ENCODE data around the gene MOG. TPM values are rescaled to one million over a fixed set of nuclear protein-coding genes. Genes with fewer than 3 reads are reported as not detected.
"Not testable (repeated sequence)": the region's sequence is repeated elsewhere in the genome, so short reads cannot be mapped to it uniquely, and the experiment has no call there.

The MOG gene
- polyA plus RNA-seq, 3 donors from 2014 or later, result not detected

DNA sequence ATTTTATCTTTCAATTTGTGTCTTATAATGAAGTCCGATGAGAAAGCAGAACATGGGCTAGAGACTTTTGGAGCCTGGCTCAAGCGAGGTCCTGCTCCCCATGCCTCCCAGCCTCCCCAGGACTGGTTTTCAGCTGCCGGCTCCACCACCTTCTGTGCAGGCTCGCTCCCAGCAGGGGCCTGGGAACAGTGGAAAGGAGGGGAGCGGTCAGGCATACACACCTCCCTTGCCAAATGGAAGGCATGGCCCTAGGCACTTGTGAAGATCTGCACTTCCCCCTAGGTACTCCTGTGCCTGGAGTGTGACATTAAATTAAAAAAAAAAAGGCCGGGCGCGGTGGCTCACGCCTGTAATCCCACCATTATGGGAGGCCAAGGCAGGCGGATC, 4.7 kb upstream of the MOG start:
- peaks cover 10 to 12% of the 10 kb centered on the region in 2 donors for H3K4me1 Mint-ChIP-seq
- H3K9me3 Mint-ChIP-seq, result no peaks in the 10 kb centered on the region
- no peaks in the 10 kb centered on the region for H3K36me3 Mint-ChIP-seq
- peaks cover 4 to 7% (median 5%) of the 10 kb centered on the region in 3 donors for H3K27me3 Mint-ChIP-seq (ENCODE audit: low read depth in 3 of 3)
- DNase-seq, result no peak
- H3K27ac Mint-ChIP-seq, result no peak overlapping the region
- no peak overlapping the region for H3K4me3 Mint-ChIP-seq

DNA sequence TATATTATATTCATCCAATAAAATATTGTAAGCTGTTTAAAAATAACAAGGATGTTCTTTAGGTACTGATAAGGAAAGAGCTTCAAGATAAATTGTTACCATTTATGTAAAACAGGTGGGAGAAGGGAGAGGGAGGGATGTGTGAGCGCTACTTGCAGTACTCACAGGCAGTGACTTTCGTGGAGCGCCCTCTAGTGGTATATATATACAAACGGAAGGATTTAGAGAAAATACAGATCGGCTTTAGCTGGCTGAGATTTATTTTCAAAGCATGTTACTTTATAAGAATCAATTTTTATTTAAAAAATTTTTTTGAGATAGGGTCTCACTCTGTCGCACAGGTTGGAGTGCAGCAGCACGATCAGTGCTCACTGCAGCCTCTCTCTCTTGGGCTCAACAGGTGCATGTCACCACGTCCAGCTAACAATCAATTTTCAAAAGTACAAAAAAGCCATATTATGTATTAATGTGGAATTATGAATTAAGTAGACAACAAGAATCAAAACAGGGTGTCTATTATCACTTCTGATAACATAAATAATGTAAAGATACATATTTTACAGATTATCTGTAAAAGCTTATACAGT, 3.3 kb upstream of the MOG start:
- Mint-ChIP-seq H3K4me3 (no peak overlapping the region), H3K36me3 (no peaks in the 10 kb centered on the region), H3K27ac (no peak overlapping the region), H3K9me3 (no peaks in the 10 kb centered on the region), H3K4me1 (peaks cover 10 to 12% of the 10 kb centered on the region in 2 donors), H3K27me3 (ENCODE audit: low read depth in 3 of 3) (peaks cover 4 to 10% (median 7%) of the 10 kb centered on the region in 3 donors)
- peak; percentile 52 to 65 (median 60) for DNase-seq

DNA sequence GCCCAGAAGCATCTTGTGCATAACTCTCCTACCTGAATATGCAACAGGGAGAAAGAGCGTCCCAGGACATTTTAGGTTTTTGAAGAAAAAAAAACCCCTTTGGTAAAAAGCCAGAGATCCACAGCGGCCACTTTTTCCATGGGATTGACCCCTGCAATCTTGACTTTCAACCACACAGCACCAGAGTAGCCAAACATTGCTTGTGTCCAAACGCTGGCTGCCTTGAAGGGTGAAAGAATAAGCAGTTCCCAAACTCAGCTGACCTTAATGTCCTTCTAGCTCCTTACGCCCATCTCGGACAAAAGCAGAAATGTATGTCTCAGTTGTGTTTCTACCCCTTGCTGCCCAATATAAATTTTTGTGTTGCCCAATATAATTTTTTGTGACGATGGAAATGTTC, 1.2 kb upstream of the MOG start:
- Mint-ChIP-seq H3K27ac (no peak overlapping the region), H3K9me3 (no peaks in the 10 kb centered on the region), H3K27me3 (ENCODE audit: low read depth in 3 of 3) (peaks cover 2 to 5% (median 4%) of the 10 kb centered on the region in 3 donors), H3K4me1 (peaks cover 2 to 5% of the 10 kb centered on the region in 2 donors), H3K4me3 (no peak overlapping the region), H3K36me3 (no peaks in the 10 kb centered on the region)
- no peak for DNase-seq

DNA sequence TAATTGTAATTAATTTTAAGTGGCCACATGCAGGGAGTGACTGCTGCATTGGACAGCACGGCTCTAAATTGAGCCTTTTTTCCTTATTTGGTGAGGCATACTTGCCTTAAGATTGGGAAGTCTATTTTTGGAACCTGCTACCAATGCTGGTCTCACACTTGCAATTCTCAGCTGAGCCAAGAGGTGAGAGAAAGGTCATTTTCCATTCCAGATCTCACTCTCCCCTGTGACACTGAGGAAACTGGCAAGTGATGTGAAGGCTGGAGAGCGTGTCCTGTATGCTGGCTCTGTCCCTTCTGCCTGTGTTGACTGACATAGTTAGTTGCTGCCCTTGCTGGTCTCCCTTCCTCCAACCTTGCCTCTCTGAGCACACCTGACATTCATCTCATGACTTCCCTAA, 735 bp upstream of the MOG start:
- H3K27ac Mint-ChIP-seq, result no peak overlapping the region

DNA sequence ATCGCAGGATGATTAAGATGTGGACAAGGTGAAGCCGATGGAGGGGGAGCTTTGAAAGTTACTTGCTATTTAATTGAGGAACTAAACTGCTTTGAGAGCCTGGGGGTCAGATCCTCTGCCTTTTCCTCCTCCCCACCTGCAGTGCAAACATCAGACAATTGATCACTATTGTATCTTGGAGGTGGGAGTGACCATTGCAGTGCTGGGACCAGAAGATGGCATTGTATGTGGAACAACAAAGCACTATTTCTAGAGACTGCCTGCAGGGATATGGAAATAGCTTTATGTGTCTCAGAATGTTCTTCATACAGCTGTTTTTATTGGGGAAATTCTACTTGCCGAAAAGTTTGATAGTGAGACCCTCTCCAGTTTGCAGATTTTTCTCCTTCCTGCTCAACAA, 4.2 kb downstream of the MOG start:
- no peak overlapping the region for H3K4me3 Mint-ChIP-seq
- no peak for DNase-seq
- no peaks in the 10 kb centered on the region for H3K9me3 Mint-ChIP-seq
- no peak overlapping the region for H3K27ac Mint-ChIP-seq
- H3K4me1 Mint-ChIP-seq, result no peaks in the 10 kb centered on the region
- H3K36me3 Mint-ChIP-seq, result no peaks in the 10 kb centered on the region
- peaks cover 8 to 10% (median 9%) of the 10 kb centered on the region in 3 donors for H3K27me3 Mint-ChIP-seq (ENCODE audit: low read depth in 3 of 3)

More for the DNA sequence above, 735 bp upstream of the MOG start:
- H3K9me3 Mint-ChIP-seq, result no peaks in the 10 kb centered on the region
- DNase-seq, result no peak
- H3K36me3 Mint-ChIP-seq, result no peaks in the 10 kb centered on the region
- H3K27me3 Mint-ChIP-seq (ENCODE audit: low read depth in 3 of 3), result peaks cover 2 to 5% (median 4%) of the 10 kb centered on the region in 3 donors
- H3K4me3 Mint-ChIP-seq, result no peak overlapping the region
- H3K4me1 Mint-ChIP-seq, result peaks cover 2 to 5% of the 10 kb centered on the region in 2 donors

DNA sequence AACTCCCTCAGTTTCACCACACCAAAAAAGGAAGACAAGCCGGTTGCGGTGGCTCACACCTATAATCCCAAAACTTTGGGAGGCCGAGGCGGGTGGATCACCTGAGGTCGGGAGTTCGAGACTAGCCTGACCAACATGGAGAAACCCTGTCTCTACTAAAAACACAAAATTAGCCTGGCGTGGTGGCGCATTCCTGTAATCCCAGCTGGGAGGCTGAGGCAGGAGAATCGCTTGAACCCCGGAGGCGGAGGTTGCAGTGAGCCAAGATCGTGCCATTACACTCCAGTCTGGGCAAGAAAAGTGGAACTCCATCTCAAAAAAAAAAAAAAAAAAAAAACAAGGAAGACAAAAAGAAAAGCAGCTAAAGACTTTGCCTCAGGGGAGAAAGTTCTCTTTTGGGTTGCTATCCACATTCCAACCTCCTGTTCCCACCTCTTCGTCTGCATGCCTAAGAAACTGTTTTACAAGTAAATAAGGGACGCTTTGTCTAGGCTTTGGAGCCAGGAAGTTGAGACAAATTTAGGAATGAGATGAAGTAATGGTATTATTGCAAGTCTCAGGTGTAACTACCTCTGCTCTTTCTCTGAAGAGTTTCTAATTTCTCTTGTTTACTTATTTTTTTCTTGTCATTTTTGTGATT, 4.7 kb downstream of the MOG start:
- not testable (repeated sequence) for H3K4me1 Mint-ChIP-seq

DNA sequence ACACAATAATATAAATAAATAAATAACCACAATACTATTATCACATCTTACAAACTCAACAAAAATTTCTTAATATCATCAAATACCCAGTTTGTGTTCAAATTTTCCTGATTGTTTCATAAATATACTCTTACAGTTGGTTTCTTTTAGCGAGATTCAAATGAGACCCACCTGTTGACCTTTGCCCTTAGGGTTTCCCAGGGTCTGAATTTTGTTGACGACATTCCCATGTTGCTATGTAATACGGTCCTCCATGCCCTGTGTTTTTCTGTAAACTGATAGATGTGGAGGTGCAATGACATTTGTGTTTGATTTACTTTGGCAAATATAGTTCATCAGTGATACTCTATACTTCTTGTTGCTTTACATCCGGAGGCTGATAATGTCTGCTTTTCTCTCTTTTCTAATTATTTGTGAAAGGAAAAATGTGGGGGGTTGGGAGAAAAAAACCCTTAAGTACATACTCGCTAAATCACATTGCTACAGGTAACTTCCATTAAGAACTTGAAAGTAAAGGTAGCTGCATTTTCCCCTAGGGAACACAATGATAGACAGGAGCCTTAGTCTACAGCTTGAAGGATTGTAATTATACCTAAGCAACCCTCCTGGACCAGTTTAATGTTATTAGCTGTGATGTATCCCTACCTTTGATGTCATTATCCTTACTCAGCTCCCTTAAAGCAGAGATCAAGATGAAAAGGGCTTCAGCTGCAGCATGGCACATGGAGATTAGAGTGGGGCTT, 6.6 kb downstream of the MOG start:
- no peak for DNase-seq
- peaks cover 7 to 14% (median 10%) of the 10 kb centered on the region in 3 donors for H3K27me3 Mint-ChIP-seq (ENCODE audit: low read depth in 3 of 3)

More for the DNA sequence above, 4.7 kb downstream of the MOG start:
- not testable (repeated sequence) for H3K4me3 Mint-ChIP-seq, H3K27ac Mint-ChIP-seq, H3K9me3 Mint-ChIP-seq, DNase-seq, H3K36me3 Mint-ChIP-seq
- peaks cover 8 to 10% (median 9%) of the 10 kb centered on the region in 3 donors for H3K27me3 Mint-ChIP-seq (ENCODE audit: low read depth in 3 of 3)

DNA sequence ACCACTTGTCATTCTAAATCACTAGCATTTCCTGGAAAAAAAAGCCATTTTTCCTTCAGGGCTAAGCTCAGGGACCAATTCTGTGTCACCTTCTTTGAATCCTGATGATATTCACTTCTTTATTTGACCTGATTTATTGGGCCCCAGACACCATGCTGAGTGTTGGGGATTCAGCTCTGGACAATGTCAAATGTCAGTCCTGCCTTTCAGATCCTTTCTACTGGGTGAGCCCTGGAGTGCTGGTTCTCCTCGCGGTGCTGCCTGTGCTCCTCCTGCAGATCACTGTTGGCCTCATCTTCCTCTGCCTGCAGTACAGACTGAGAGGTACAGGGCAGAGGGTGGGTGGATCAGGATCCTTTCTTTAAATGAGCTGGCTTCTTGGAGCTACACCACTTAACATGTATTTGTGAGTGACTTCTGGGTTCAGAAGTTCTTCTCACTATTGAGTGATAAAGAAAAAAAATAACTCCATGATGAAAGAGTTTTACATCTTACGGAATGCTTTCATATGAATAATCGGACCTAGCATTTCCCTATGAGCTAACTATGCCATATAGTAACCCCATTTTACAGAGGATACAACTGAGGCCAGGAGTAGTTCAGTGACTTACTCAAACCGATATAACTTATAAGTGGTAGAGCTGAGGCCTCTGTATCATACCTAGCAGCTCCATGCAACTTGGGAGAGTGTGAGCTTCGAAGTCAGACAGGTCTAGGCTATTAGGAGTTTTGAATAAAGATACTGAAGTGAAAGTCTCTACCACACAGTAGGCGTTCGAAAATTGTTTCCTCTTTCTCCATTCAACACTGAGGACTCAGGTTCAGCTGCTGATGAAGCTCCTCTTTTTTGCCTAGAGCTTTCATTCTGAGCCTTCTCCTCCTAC, 9.3 kb downstream of the MOG start:
- Mint-ChIP-seq H3K27me3 (ENCODE audit: low read depth in 3 of 3) (peaks cover 6 to 13% (median 10%) of the 10 kb centered on the region in 3 donors), H3K4me1 (no peaks in the 10 kb centered on the region), H3K4me3 (no peak overlapping the region), H3K27ac (no peak overlapping the region), H3K36me3 (no peaks in the 10 kb centered on the region), H3K9me3 (no peaks in the 10 kb centered on the region)
- DNase-seq, result no peak

More for the DNA sequence above, 6.6 kb downstream of the MOG start:
- H3K27ac Mint-ChIP-seq, result no peak overlapping the region
- H3K9me3 Mint-ChIP-seq, result no peaks in the 10 kb centered on the region
- H3K4me3 Mint-ChIP-seq, result no peak overlapping the region
- H3K36me3 Mint-ChIP-seq, result no peaks in the 10 kb centered on the region
- no peaks in the 10 kb centered on the region for H3K4me1 Mint-ChIP-seq

DNA sequence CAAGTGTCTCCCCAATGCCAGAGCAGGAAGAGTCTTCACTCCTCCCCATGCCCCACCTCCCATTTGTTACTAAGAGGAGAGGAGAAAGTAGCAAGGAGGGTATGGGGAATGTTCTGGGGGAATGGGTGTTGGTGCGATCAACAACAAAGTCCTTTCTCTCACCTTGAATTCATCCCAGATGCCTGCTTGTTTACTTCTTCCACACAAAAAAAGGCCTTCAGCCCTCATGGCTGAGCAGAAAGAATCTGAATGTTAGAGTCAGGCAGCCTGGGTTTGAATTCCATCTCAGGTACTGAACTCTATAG, 9.9 kb downstream of the MOG start:
- no peaks in the 10 kb centered on the region for H3K36me3 Mint-ChIP-seq
- no peak overlapping the region for H3K27ac Mint-ChIP-seq
- no peak overlapping the region for H3K4me3 Mint-ChIP-seq
- H3K4me1 Mint-ChIP-seq, result no peaks in the 10 kb centered on the region
- H3K9me3 Mint-ChIP-seq, result no peaks in the 10 kb centered on the region
- DNase-seq, result no peak
- H3K27me3 Mint-ChIP-seq (ENCODE audit: low read depth in 3 of 3), result peaks cover 3 to 13% (median 10%) of the 10 kb centered on the region in 3 donors

DNA sequence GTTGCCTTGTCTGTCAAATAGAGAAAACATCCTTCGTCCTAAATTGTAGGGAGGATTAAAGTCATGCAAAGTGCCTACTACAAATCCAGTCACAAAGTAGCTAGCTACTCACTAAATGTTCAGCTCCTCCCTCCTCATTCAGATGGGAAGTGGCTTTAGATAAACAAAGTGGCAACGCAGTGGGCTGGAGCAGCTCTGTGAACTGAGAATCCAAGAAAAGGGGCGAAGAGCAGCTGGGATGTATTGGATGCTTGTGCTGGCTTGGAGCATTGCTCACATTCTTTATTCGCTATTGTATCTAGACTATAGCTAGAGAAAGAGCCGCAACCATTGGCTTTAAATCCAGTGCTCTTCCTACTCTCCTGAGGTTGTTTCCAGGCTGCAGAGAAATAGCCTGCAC, 10.3 kb downstream of the MOG start:
- no peak overlapping the region for H3K4me3 Mint-ChIP-seq
- H3K27ac Mint-ChIP-seq, result no peak overlapping the region
- peaks cover 3 to 15% (median 8%) of the 10 kb centered on the region in 3 donors for H3K27me3 Mint-ChIP-seq (ENCODE audit: low read depth in 3 of 3)
- H3K9me3 Mint-ChIP-seq, result no peaks in the 10 kb centered on the region
- no peak for DNase-seq
- H3K36me3 Mint-ChIP-seq, result no peaks in the 10 kb centered on the region
- no peaks in the 10 kb centered on the region for H3K4me1 Mint-ChIP-seq

DNA sequence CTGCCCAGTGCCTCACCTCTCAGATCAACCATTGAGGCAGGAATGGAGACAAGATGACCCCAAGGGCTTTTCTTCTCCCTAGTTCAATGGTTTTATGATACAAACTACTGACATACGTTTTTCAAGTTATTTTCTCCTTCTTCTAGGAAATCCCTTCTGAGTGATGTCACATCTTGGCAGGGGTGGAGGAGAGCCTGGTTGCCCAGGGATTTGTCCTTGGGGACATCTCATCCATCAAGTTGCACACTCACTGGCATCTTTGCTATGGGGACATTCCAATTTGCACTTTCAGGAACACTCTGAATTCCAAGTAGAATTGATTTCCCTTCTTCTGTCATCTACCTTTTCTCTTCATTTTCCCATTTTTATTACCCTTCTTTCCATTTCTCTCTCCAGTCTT, 14.1 kb downstream of the MOG start:
- H3K4me1 Mint-ChIP-seq, result no peaks in the 10 kb centered on the region
- H3K9me3 Mint-ChIP-seq, result no peaks in the 10 kb centered on the region
- H3K36me3 Mint-ChIP-seq, result peaks cover 0 to 3% (median 0%) of the 10 kb centered on the region in 3 donors
- peak overlapping the region in 1 of 6 donors; percentile 29 for H3K27ac Mint-ChIP-seq
- no peak for DNase-seq
- peaks cover 0 to 11% (median 3%) of the 10 kb centered on the region in 3 donors for H3K27me3 Mint-ChIP-seq (ENCODE audit: low read depth in 3 of 3)
- no peak overlapping the region for H3K4me3 Mint-ChIP-seq

DNA sequence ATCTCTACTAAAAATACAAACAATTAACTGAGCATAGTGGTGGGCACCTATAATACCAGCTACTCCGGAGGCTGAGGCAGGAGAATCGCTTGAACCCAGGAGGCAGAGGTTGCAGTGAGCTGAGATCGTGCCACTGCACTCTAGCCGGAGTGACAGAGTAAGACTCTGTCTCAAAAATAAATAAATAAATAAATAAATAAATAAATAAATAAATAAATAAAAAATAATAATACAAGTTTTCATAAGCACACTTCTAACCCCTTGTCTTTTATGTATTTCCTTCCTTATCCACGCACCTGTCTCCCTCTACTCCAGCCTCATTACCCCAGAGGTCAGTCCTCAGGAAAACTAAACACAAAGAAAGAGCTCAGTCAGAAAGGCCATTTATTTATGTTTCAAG, 15.2 kb downstream of the MOG start:
- peaks cover 0 to 10% (median 6%) of the 10 kb centered on the region in 3 donors for H3K27me3 Mint-ChIP-seq (ENCODE audit: low read depth in 3 of 3)
- not testable (repeated sequence) for H3K27ac Mint-ChIP-seq, DNase-seq, H3K36me3 Mint-ChIP-seq, H3K4me3 Mint-ChIP-seq, H3K9me3 Mint-ChIP-seq, H3K4me1 Mint-ChIP-seq

DNA sequence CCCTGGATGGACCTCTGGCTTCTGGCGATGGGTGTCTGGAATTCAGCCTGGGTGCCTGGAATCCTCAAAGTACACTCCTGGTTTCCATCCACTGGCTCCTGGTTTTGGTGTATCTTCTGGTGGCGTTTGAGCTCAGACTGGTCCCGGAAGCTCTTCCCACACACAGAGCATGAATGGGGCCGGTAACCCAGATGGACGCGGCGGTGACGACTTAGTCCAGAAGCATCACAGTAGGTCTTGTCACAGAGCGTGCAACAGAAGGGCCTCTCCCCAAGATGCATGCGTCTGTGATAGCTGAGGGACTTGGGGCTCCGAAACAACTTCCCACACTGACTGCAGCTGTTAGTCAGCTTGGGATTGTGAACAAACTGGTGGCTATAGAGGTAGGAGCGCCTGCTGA, 16.3 kb downstream of the MOG start:
- DNase-seq, result no peak
- Mint-ChIP-seq H3K27ac (no peak overlapping the region), H3K4me1 (peaks cover 3 to 7% of the 10 kb centered on the region in 2 donors), H3K36me3 (peaks cover 0 to 3% (median 0%) of the 10 kb centered on the region in 3 donors), H3K4me3 (no peak overlapping the region), H3K27me3 (ENCODE audit: low read depth in 3 of 3) (peaks cover 0 to 6% (median 3%) of the 10 kb centered on the region in 3 donors), H3K9me3 (no peaks in the 10 kb centered on the region)
